PC-9 (cell line): ENCODE results near the gene SLC6A9.

Experiments
- CTCF ChIP-seq: fragments of 200-600 bp; sonication (generic); conservative IDR thresholded peaks from 2 replicates; pipeline ENCODE4 v1.6.1; 2017; ENCODE audit warnings: mixed run types, antibody characterized with exemption, mild to moderate bottlenecking, moderate library complexity
- EZH2 ChIP-seq: fragments of 200-600 bp; sonication (generic); IDR thresholded peaks from 2 replicates; pipeline ENCODE4 v1.8.0; 2017; ENCODE audit warnings: antibody characterized with exemption, low read depth

GRCh38 chr1:44072204-44072603, 40.9 kb upstream of the SLC6A9 start:
- TF ChIP-seq EZH2 (no peak), CTCF (no peak)
